ENCODE measurements around the gene TMEM182. TPM values are rescaled to one million over a fixed set of nuclear protein-coding genes. Genes with fewer than 3 reads are reported as not detected.

The TMEM182 gene
- total and polyA plus RNA-seq, 2 donors (not counting 1 experiment from before 2014, with no cell fraction given), result 2.8 to 2.9 TPM

DNA sequence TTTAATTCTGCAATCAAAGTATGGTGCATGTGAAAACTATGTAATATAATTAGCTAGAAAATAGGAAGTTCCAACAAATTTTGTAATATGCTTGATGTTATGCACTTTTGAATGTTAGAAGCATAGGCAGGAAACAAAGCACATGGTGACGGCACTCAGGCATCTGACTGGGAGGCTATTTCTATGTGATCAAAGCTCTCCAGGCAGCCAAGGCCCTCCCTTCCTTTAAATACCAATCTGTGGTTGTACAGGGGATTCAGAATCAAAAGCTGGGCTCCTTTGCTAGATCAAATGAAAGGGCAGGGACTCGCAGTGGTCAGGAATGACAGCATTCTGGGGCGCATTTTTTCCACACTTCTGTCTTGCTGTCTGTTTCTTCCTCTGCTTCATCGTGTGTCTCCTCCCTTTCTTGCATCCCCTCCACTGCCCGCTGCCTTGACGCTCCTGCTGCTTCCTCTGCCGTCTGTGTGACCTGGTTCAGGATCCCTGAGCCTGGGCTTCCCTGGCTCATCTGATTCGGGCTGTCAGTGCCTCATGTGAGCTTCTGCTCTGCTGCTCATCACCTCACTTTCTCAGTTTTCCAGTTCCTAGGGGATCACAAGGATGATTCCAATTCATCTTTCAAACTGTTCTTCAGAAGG, 30.9 kb downstream of the TMEM182 start:
- no peak for DNase-seq (ENCODE audit: low read depth in 2 of 2)
- no peak overlapping the region for H3K27ac ChIP-seq (ENCODE audit: insufficient read depth, low read length)

GRCh38 chr2:102795641-102796040, 33.8 kb downstream of the TMEM182 start:
- Histone ChIP-seq H3K4me2 (ENCODE audit: extremely low read depth, insufficient read depth, low read length) (no peak overlapping the region), H4K20me1 (ENCODE audit: control insufficient read depth, extremely low read depth, insufficient read depth, low read length) (no peaks in the 10 kb centered on the region), H3K27me3 (ENCODE audit: control insufficient read depth, insufficient read depth, low read length) (no peaks in the 10 kb centered on the region), H3K9me3 (ENCODE audit: control insufficient read depth, insufficient read depth, low read depth, low read length) (no peaks in the 10 kb centered on the region), H3K27ac (ENCODE audit: insufficient read depth, low read length) (no peak overlapping the region), H3K4me3 (replicated peaks in 1 of 4; ENCODE audit: control extremely low read depth in 1 of 4, insufficient read depth in 1 of 4, low read depth in 3 of 4, low read length in 4 of 4) (no peak overlapping the region), H3K9ac (ENCODE audit: insufficient read depth, low read length) (no peak overlapping the region), H3K4me1 (ENCODE audit: control insufficient read depth, extremely low read depth, insufficient read depth, low read length) (no peaks in the 10 kb centered on the region), H2AFZ (ENCODE audit: low read length) (no peak overlapping the region), H3K79me2 (ENCODE audit: control insufficient read depth, insufficient read depth, low read length) (no peaks in the 10 kb centered on the region), H3K36me3 (ENCODE audit: control insufficient read depth, insufficient read depth, low read length) (no peaks in the 10 kb centered on the region)
- no peak for DNase-seq (ENCODE audit: low read depth in 2 of 2)
- no peak for TF ChIP-seq EZH2 (IDR thresholded peaks at IDR 0.05; ENCODE audit: low read length, missing control alignments)

More for the DNA sequence above, 30.9 kb downstream of the TMEM182 start:
- Histone ChIP-seq H2AFZ (ENCODE audit: low read length) (no peak overlapping the region), H3K9ac (ENCODE audit: insufficient read depth, low read length) (no peak overlapping the region), H4K20me1 (ENCODE audit: control insufficient read depth, extremely low read depth, insufficient read depth, low read length) (no peaks in the 10 kb centered on the region), H3K4me2 (ENCODE audit: extremely low read depth, insufficient read depth, low read length) (no peak overlapping the region), H3K4me3 (replicated peaks in 1 of 4; ENCODE audit: control extremely low read depth in 1 of 4, insufficient read depth in 1 of 4, low read depth in 3 of 4, low read length in 4 of 4) (no peak overlapping the region), H3K9me3 (ENCODE audit: control insufficient read depth, insufficient read depth, low read depth, low read length) (no peaks in the 10 kb centered on the region), H3K4me1 (ENCODE audit: control insufficient read depth, extremely low read depth, insufficient read depth, low read length) (no peaks in the 10 kb centered on the region), H3K27me3 (ENCODE audit: control insufficient read depth, insufficient read depth, low read length) (no peaks in the 10 kb centered on the region), H3K36me3 (ENCODE audit: control insufficient read depth, insufficient read depth, low read length) (no peaks in the 10 kb centered on the region), H3K79me2 (ENCODE audit: control insufficient read depth, insufficient read depth, low read length) (no peaks in the 10 kb centered on the region)
- no peak for TF ChIP-seq EZH2 (IDR thresholded peaks at IDR 0.05; ENCODE audit: low read length, missing control alignments)
- TF ChIP-seq, protein P1, sequence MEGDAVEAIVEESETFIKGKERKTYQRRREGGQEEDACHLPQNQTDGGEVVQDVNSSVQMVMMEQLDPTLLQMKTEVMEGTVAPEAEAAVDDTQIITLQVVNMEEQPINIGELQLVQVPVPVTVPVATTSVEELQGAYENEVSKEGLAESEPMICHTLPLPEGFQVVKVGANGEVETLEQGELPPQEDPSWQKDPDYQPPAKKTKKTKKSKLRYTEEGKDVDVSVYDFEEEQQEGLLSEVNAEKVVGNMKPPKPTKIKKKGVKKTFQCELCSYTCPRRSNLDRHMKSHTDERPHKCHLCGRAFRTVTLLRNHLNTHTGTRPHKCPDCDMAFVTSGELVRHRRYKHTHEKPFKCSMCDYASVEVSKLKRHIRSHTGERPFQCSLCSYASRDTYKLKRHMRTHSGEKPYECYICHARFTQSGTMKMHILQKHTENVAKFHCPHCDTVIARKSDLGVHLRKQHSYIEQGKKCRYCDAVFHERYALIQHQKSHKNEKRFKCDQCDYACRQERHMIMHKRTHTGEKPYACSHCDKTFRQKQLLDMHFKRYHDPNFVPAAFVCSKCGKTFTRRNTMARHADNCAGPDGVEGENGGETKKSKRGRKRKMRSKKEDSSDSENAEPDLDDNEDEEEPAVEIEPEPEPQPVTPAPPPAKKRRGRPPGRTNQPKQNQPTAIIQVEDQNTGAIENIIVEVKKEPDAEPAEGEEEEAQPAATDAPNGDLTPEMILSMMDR (conservative IDR thresholded peaks at IDR 0.05 in 1 of 2, IDR thresholded peaks at IDR 0.05 in 1 of 2; ENCODE audit: low read depth in 1 of 2, low read length in 2 of 2), result no peak

GRCh38 chr2:102796337-102796736, 34.5 kb downstream of the TMEM182 start:
- H2AFZ ChIP-seq (ENCODE audit: low read length), result no peak overlapping the region
- H3K79me2 ChIP-seq (ENCODE audit: control insufficient read depth, insufficient read depth, low read length), result no peaks in the 10 kb centered on the region
- H3K36me3 ChIP-seq (ENCODE audit: control insufficient read depth, insufficient read depth, low read length), result no peaks in the 10 kb centered on the region
- no peak for DNase-seq (ENCODE audit: low read depth in 2 of 2)
- TF ChIP-seq, protein P1 (conservative IDR thresholded peaks at IDR 0.05 in 1 of 2, IDR thresholded peaks at IDR 0.05 in 1 of 2; ENCODE audit: low read depth in 1 of 2, low read length in 2 of 2), result no peak
- no peak for TF ChIP-seq EZH2 (IDR thresholded peaks at IDR 0.05; ENCODE audit: low read length, missing control alignments)
- H3K4me2 ChIP-seq (ENCODE audit: extremely low read depth, insufficient read depth, low read length), result no peak overlapping the region
- H3K4me1 ChIP-seq (ENCODE audit: control insufficient read depth, extremely low read depth, insufficient read depth, low read length), result no peaks in the 10 kb centered on the region
- no peaks in the 10 kb centered on the region for H3K27me3 ChIP-seq (ENCODE audit: control insufficient read depth, insufficient read depth, low read length)
- H3K9ac ChIP-seq (ENCODE audit: insufficient read depth, low read length), result no peak overlapping the region
- H4K20me1 ChIP-seq (ENCODE audit: control insufficient read depth, extremely low read depth, insufficient read depth, low read length), result no peaks in the 10 kb centered on the region
- no peak overlapping the region for H3K4me3 ChIP-seq (replicated peaks in 1 of 4; ENCODE audit: control extremely low read depth in 1 of 4, insufficient read depth in 1 of 4, low read depth in 3 of 4, low read length in 4 of 4)
- no peak overlapping the region for H3K27ac ChIP-seq (ENCODE audit: insufficient read depth, low read length)
- no peaks in the 10 kb centered on the region for H3K9me3 ChIP-seq (ENCODE audit: control insufficient read depth, insufficient read depth, low read depth, low read length)
